Endothelial cell (in vitro differentiated cells): ENCODE data around the gene SLC12A1. TPM values are rescaled to one million over a fixed set of nuclear protein-coding genes. Genes with fewer than 3 reads are reported as not detected.
"Not testable (repeated sequence)": the region's sequence is repeated elsewhere in the genome, so short reads cannot be mapped to it uniquely, and the experiment has no call there.

Source experiments
- DNase-seq: peaks from one replicate; pipeline ENCODE4 v3.0.0; 2021; ENCODE audit warnings: low spot score
- H3K27ac Mint-ChIP-seq: one replicate; pipeline ENCODE4 v1.8.0; 2021; ENCODE audit warnings: mixed read lengths, inconsistent platforms; ENCODE audit not compliant: unreplicated experiment
- H3K27me3 Mint-ChIP-seq: one replicate; pipeline ENCODE4 v1.8.0; 2021; ENCODE audit warnings: mild to moderate bottlenecking, moderate library complexity, mixed read lengths, inconsistent platforms; ENCODE audit not compliant: unreplicated experiment
- H3K36me3 Mint-ChIP-seq: one replicate; pipeline ENCODE4 v1.8.0; 2021; ENCODE audit warnings: mild to moderate bottlenecking, low read depth, mixed read lengths, inconsistent platforms; ENCODE audit not compliant: unreplicated experiment
- H3K4me1 Mint-ChIP-seq: one replicate; pipeline ENCODE4 v1.8.0; 2021; ENCODE audit warnings: mild to moderate bottlenecking, mixed read lengths, inconsistent platforms; ENCODE audit not compliant: unreplicated experiment
- H3K4me3 Mint-ChIP-seq: one replicate; pipeline ENCODE4 v1.8.0; 2021; ENCODE audit warnings: mild to moderate bottlenecking, mixed read lengths, inconsistent platforms; ENCODE audit not compliant: unreplicated experiment
- H3K9me3 Mint-ChIP-seq: one replicate; pipeline ENCODE4 v1.8.0; 2021; ENCODE audit warnings: mixed read lengths, inconsistent platforms; ENCODE audit not compliant: unreplicated experiment
- total RNA-seq: library from RNA; stranded (reverse); fragmentation: NEBNext Ultra II Directional; extraction: Animal tissue kit (Norgen Biotek cat#: 25700); gene quantifications from one replicate; pipeline ENCODE4 v1.2.1, GENCODE V29; 2021; ENCODE audit not compliant: unreplicated experiment
- TF ChIP-seq, protein P1 (sequence below): fragments of 200-600 bp; sonication (generic); IDR thresholded peaks from one replicate; pipeline ENCODE4 v1.5.0; 2021; ENCODE audit warnings: antibody characterized with exemption; ENCODE audit not compliant: unreplicated experiment

SLC12A1 gene
- total RNA-seq, 1 donor from 2014 or later = not detected

DNA sequence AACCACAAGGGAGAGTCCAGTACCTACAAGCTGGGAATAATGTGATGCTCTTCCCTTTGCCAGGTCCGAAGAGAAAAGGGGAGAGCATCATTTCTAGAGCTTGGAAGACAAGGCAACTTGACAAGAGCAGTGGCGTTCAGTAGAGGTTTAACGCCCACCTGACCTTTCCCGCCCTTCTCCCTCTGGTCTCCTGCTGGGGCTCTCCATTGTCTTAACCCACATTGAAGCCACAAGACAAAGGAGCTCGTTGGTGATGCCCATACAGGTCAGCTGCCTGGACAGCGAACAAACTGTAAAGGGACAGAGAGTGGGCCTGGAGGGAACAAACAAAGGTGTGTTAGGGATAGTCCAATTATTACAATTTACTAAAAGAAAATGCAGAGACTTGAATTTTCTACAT, 112.0 kb downstream of the SLC12A1 start:
- Mint-ChIP-seq H3K9me3 (no peaks in the 10 kb centered on the region), H3K27me3 (peaks cover 1% of the 10 kb centered on the region), H3K27ac (no peak overlapping the region), H3K36me3 (no peaks in the 10 kb centered on the region), H3K4me3 (no peak overlapping the region), H3K4me1 (no peaks in the 10 kb centered on the region)
- DNase-seq = no peak
- TF ChIP-seq, protein P1, sequence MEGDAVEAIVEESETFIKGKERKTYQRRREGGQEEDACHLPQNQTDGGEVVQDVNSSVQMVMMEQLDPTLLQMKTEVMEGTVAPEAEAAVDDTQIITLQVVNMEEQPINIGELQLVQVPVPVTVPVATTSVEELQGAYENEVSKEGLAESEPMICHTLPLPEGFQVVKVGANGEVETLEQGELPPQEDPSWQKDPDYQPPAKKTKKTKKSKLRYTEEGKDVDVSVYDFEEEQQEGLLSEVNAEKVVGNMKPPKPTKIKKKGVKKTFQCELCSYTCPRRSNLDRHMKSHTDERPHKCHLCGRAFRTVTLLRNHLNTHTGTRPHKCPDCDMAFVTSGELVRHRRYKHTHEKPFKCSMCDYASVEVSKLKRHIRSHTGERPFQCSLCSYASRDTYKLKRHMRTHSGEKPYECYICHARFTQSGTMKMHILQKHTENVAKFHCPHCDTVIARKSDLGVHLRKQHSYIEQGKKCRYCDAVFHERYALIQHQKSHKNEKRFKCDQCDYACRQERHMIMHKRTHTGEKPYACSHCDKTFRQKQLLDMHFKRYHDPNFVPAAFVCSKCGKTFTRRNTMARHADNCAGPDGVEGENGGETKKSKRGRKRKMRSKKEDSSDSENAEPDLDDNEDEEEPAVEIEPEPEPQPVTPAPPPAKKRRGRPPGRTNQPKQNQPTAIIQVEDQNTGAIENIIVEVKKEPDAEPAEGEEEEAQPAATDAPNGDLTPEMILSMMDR = no peak

DNA sequence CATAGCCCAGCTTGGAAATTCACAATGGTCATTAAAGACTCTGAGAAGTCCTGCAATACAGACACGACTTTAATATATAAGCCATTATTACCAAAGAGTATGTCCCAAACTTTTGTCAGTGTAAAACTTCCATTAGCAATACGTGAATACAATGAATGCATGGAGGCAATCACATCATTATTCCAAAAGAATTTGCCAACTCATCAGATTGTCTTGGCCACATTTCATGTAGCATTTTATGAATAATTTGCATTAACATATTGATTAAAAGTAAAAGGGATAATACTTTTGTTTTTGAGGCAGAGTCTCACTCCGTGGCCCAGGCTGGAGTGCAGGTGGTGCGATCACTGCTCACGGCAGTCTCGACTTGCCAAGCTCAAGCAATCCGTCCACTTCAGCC, 117.2 kb downstream of the SLC12A1 start:
- Mint-ChIP-seq H3K36me3 (no peaks in the 10 kb centered on the region), H3K9me3 (no peaks in the 10 kb centered on the region), H3K4me1 (no peaks in the 10 kb centered on the region), H3K27ac (no peak overlapping the region), H3K4me3 (no peak overlapping the region), H3K27me3 (no peaks in the 10 kb centered on the region)
- DNase-seq = no peak
- TF ChIP-seq, protein P1 = no peak

DNA sequence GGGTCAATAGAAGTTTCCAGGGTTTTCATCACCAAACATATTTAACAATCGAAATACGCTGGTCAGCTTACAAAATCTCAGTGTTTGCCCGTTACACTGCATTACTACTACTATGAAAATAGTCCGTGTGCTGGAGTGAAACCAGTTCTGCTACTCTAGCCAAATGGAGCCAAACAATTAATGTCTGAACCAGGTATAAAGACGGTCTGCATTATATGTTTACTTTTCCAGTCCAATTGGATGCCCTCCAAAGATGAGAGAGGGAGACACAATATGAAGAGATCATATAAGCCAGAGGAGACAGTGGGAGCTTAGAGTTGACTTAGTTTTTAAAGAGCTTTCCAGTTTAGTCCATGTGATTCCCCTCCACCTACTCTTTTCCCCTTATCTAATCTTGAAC, 118.8 kb downstream of the SLC12A1 start:
- TF ChIP-seq, protein P1 = no peak
- Mint-ChIP-seq H3K4me1 (no peaks in the 10 kb centered on the region), H3K4me3 (no peak overlapping the region), H3K27ac (no peak overlapping the region), H3K36me3 (no peaks in the 10 kb centered on the region), H3K27me3 (no peaks in the 10 kb centered on the region), H3K9me3 (no peaks in the 10 kb centered on the region)
- DNase-seq = no peak

DNA sequence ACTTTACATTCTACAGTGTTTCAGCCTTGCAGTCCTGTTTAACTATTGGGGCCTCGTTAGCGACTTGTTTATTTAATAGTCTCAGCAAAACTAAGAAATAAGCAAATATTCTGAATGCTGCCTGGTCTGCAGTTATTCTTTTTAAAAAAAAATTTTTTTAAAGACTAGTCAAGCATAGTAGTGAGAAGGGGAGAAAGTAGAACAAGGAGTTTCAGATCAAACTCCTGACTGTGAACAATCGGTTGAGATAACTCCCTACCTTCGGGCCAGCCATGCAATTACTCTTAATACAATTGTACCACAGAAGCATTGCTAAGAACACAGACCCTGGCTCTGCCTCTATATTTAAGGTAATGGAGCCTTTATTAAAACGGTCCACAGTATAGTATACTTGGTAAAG, 119.3 kb downstream of the SLC12A1 start:
- Mint-ChIP-seq H3K36me3 (no peaks in the 10 kb centered on the region), H3K4me1 (peaks cover 4% of the 10 kb centered on the region), H3K27me3 (no peaks in the 10 kb centered on the region), H3K27ac (no peak overlapping the region), H3K9me3 (no peaks in the 10 kb centered on the region), H3K4me3 (no peak overlapping the region)
- TF ChIP-seq, protein P1 = no peak
- no peak for DNase-seq

DNA sequence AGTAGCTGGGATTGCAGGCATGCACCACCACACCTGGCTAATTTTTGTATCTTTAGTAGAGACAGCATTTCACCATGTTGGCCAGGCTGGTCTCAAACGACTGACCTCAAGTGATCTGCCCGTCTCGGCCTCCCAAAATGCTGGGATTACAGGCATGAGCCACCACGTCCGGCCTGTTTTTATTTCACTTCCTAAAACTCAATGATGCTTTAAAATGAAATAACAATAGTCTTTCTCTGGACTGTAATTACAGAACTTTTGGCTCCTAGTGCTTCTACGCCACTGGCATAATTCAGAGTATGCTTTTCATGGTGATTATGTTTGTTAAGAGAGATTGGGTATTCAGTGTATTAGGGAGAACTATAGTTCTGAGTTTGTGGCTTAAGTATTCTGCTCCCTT, 120.1 kb downstream of the SLC12A1 start:
- H3K4me3 Mint-ChIP-seq, H3K36me3 Mint-ChIP-seq, H3K9me3 Mint-ChIP-seq, DNase-seq, H3K27me3 Mint-ChIP-seq, H3K27ac Mint-ChIP-seq, H3K4me1 Mint-ChIP-seq: not testable (repeated sequence)
